HG03039 (cell line): ENCODE results near the gene TMEM198.

Source experiments
- ATAC-seq: cut with Tn5 transposase; IDR thresholded peaks from one replicate; pipeline ENCODE4 v1.9.1; 2021; ENCODE audit warnings: mild to moderate bottlenecking, moderate library complexity; ENCODE audit not compliant: unreplicated experiment

Gene TMEM198

DNA sequence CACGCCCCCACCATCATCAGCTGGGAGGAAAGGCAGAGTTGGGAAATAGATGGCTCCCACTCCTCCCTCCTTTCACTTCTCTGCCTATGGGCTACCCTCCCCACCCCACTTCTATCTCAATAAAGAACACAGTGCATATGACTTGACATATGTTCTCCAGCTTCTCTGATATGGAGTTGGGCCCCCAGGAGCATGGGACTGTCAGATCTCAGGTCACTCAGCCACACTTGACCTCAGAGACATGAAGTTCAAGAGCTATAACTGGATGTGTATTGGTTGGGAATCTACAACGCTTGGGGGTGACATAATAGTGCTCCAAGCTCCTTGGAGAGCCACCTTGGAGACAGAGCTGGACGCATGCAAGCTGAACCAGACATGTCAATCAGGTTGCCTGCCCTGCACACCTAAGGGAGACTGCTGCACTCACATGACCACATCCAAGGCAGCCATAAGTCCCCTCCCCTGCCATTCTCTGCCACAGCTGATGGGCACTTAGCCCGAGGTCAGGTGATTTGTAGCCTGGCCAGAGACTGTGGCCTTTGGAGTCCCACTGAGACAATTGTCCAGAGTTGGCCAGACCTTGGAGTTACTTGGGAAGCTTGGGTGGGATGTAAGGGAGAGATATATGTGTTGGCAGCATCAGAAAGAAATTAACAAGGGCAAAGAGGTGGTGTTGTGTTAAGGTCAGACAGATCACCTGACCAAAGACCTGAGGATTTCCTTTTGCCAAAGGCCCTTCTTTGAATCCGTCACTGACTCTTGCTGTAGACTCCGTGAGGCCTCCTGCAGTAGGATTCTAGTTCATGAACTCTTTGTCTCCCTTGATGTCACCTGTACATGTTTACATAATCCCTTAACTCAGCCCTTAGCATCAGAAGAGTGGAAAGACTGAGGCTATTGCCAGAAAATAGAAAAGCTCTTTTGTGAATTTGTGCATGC lies 32.0 kb downstream of the TMEM198 start:
- no peak for ATAC-seq

GRCh38 chr2:219576505-219577388 lies 32.9 kb downstream of the TMEM198 start:
- ATAC-seq, result no peak

GRCh38 chr2:219578811-219579613 lies 35.2 kb downstream of the TMEM198 start:
- no peak for ATAC-seq

GRCh38 chr2:219581346-219581745 lies 37.5 kb downstream of the TMEM198 start:
- no peak for ATAC-seq

GRCh38 chr2:219591091-219591490 lies 47.3 kb downstream of the TMEM198 start:
- no peak for ATAC-seq

GRCh38 chr2:219592736-219593135 lies 48.9 kb downstream of the TMEM198 start:
- no peak for ATAC-seq

DNA sequence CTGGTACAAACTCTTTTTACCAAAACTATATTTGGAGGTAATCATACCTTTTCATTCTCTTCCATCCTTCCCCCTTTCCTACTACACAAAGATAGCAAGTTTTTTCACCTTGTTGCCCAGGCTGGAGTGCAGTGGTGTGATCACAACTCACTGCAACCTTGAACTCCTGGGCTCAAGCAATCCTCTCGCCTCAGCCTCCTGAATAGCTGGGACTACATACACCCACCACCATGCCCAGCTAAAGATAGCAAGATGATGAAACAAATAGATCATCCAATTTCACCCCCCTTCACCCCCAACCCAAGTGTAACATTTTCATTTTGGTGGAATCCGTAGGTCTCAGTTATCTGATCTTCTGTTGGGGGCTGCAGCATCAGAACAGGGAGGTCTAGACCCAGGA lies 49.3 kb downstream of the TMEM198 start:
- ATAC-seq, result no peak

GRCh38 chr2:219595256-219595655 lies 51.4 kb downstream of the TMEM198 start:
- ATAC-seq, result no peak

- no peak for ATAC-seq
Observed at GRCh38 chr2:219596954-219597551, 53.2 kb downstream of the TMEM198 start.

- peak; percentile 88 for ATAC-seq
Observed at GRCh38 chr2:219597552-219598307, 53.9 kb downstream of the TMEM198 start, which contains the start of gene STK11IP. STK11IP (plus strand) TSS chr2:219597857; CDS start chr2:219598120, 263 bp downstream.

GRCh38 chr2:219598308-219599078 lies 54.7 kb downstream of the TMEM198 start:
- no peak for ATAC-seq
